Endothelial cell (in vitro differentiated cells): Measurements from ENCODE around the gene ANKRD33B. TPM values are rescaled to one million over a fixed set of nuclear protein-coding genes. Genes with fewer than 3 reads are reported as not detected.

ENCODE experiments used
- DNase-seq: peaks from one replicate; pipeline ENCODE4 v3.0.0; 2021; ENCODE audit warnings: low spot score
- H3K27ac Mint-ChIP-seq: one replicate; pipeline ENCODE4 v1.8.0; 2021; ENCODE audit warnings: mixed read lengths, inconsistent platforms; ENCODE audit not compliant: unreplicated experiment
- H3K27me3 Mint-ChIP-seq: one replicate; pipeline ENCODE4 v1.8.0; 2021; ENCODE audit warnings: mild to moderate bottlenecking, moderate library complexity, mixed read lengths, inconsistent platforms; ENCODE audit not compliant: unreplicated experiment
- H3K36me3 Mint-ChIP-seq: one replicate; pipeline ENCODE4 v1.8.0; 2021; ENCODE audit warnings: mild to moderate bottlenecking, low read depth, mixed read lengths, inconsistent platforms; ENCODE audit not compliant: unreplicated experiment
- H3K4me1 Mint-ChIP-seq: one replicate; pipeline ENCODE4 v1.8.0; 2021; ENCODE audit warnings: mild to moderate bottlenecking, mixed read lengths, inconsistent platforms; ENCODE audit not compliant: unreplicated experiment
- H3K4me3 Mint-ChIP-seq: one replicate; pipeline ENCODE4 v1.8.0; 2021; ENCODE audit warnings: mild to moderate bottlenecking, mixed read lengths, inconsistent platforms; ENCODE audit not compliant: unreplicated experiment
- H3K9me3 Mint-ChIP-seq: one replicate; pipeline ENCODE4 v1.8.0; 2021; ENCODE audit warnings: mixed read lengths, inconsistent platforms; ENCODE audit not compliant: unreplicated experiment
- CTCF ChIP-seq: fragments of 200-600 bp; sonication (generic); IDR thresholded peaks from one replicate; pipeline ENCODE4 v1.5.0; 2021; ENCODE audit warnings: antibody characterized with exemption; ENCODE audit not compliant: unreplicated experiment
- total RNA-seq: library from RNA; stranded (reverse); fragmentation: NEBNext Ultra II Directional; extraction: Animal tissue kit (Norgen Biotek cat#: 25700); gene quantifications from one replicate; pipeline ENCODE4 v1.2.1, GENCODE V29; 2021; ENCODE audit not compliant: unreplicated experiment

Gene ANKRD33B
- total RNA-seq, 1 donor from 2014 or later: 7.0 TPM

- Mint-ChIP-seq H3K4me3 (no peak overlapping the region), H3K9me3 (no peaks in the 10 kb centered on the region), H3K4me1 (peaks cover 2% of the 10 kb centered on the region), H3K36me3 (no peaks in the 10 kb centered on the region), H3K27ac (no peak overlapping the region), H3K27me3 (peaks cover 10% of the 10 kb centered on the region)
- DNase-seq: no peak
- TF ChIP-seq CTCF: no peak
Measured at GRCh38 chr5:10533226-10533625, 30.6 kb upstream of the ANKRD33B start.

GRCh38 chr5:10534561-10535530 lies 29.0 kb upstream of the ANKRD33B start:
- no peak for TF ChIP-seq CTCF
- Mint-ChIP-seq H3K4me3 (no peak overlapping the region), H3K36me3 (no peaks in the 10 kb centered on the region), H3K9me3 (no peaks in the 10 kb centered on the region), H3K4me1 (peaks cover 8% of the 10 kb centered on the region), H3K27ac (no peak overlapping the region), H3K27me3 (peaks cover 12% of the 10 kb centered on the region)
- DNase-seq: no peak

- no peak for DNase-seq
- H3K27ac Mint-ChIP-seq: no peak overlapping the region
- peaks cover 8% of the 10 kb centered on the region for H3K4me1 Mint-ChIP-seq
- H3K36me3 Mint-ChIP-seq: no peaks in the 10 kb centered on the region
- no peak for TF ChIP-seq CTCF
- H3K27me3 Mint-ChIP-seq: peaks cover 10% of the 10 kb centered on the region
- H3K9me3 Mint-ChIP-seq: no peaks in the 10 kb centered on the region
- H3K4me3 Mint-ChIP-seq: no peak overlapping the region
Measured at GRCh38 chr5:10536511-10536910, 27.4 kb upstream of the ANKRD33B start.

GRCh38 chr5:10536931-10537579 lies 26.8 kb upstream of the ANKRD33B start:
- Mint-ChIP-seq H3K27ac (no peak overlapping the region), H3K27me3 (peaks cover 10% of the 10 kb centered on the region), H3K36me3 (no peaks in the 10 kb centered on the region), H3K9me3 (no peaks in the 10 kb centered on the region), H3K4me1 (peaks cover 8% of the 10 kb centered on the region), H3K4me3 (no peak overlapping the region)
- no peak for TF ChIP-seq CTCF
- no peak for DNase-seq

GRCh38 chr5:10537624-10538023 lies 26.2 kb upstream of the ANKRD33B start:
- DNase-seq: no peak
- Mint-ChIP-seq H3K27me3 (peaks cover 10% of the 10 kb centered on the region), H3K27ac (no peak overlapping the region), H3K4me3 (no peak overlapping the region), H3K9me3 (no peaks in the 10 kb centered on the region), H3K4me1 (peaks cover 8% of the 10 kb centered on the region), H3K36me3 (no peaks in the 10 kb centered on the region)
- TF ChIP-seq CTCF: no peak
